Colonic mucosa (tissue), 4 donors: ENCODE measurements around the gene ENPP7. TPM values are rescaled to one million over a fixed set of nuclear protein-coding genes. Genes with fewer than 3 reads are reported as not detected.

Source experiments
- DNase-seq: peaks from one replicate; pipeline ENCODE4 v3.0.0-alpha.2; 2020
- H3K27ac ChIP-seq: fragments of 200-600 bp; one replicate; pipeline ENCODE4 v1.8.0; 2021
- H3K27me3 ChIP-seq: fragments of 200-600 bp; one replicate; pipeline ENCODE4 v1.8.0; 2021
- H3K36me3 ChIP-seq: fragments of 200-600 bp; one replicate; pipeline ENCODE4 v1.8.0; 2021
- H3K4me1 ChIP-seq: fragments of 200-600 bp; one replicate; pipeline ENCODE4 v1.8.0; 2021; ENCODE audit warnings: mild to moderate bottlenecking
- H3K4me3 ChIP-seq: fragments of 200-600 bp; one replicate; pipeline ENCODE4 v1.8.0; 2021
- H3K9ac ChIP-seq, 2 donors: one replicate each; pipeline ENCODE4 v1.7.0; 2013; ENCODE audit warnings: control low read depth in 2 of 2, low read depth in 2 of 2, low read length in 2 of 2
- H3K9me3 ChIP-seq: fragments of 200-600 bp; one replicate; pipeline ENCODE4 v1.8.0; 2021
- intact Hi-C: fragments of 100-400 bp; cut with DNase I; formaldehyde crosslinking; loops from one replicate; pipeline ENCODE4 v1.14.1; 2022
- total RNA-seq, 2 donors: library from RNA; stranded (reverse); fragmentation: NEBNext Ultra II Directional in 1 of 2; extraction: Animal tissue kit (Norgen Biotek cat#: 25700) in 1 of 2; gene quantifications; one replicate each; pipeline ENCODE4 v1.2.1, GENCODE V29; 2021
- TF ChIP-seq, protein P1 (sequence below): fragments of 200-600 bp; IDR thresholded peaks from one replicate; pipeline ENCODE4 v1.8.0; 2022; ENCODE audit warnings: antibody characterized with exemption, mild to moderate bottlenecking
- donor health status: healthy.
- donor health status: DM: no; HTN: no; CAD: no.
- donor health status: DM: no; HTN: no; CAD: no.

Gene ENPP7, protein sequence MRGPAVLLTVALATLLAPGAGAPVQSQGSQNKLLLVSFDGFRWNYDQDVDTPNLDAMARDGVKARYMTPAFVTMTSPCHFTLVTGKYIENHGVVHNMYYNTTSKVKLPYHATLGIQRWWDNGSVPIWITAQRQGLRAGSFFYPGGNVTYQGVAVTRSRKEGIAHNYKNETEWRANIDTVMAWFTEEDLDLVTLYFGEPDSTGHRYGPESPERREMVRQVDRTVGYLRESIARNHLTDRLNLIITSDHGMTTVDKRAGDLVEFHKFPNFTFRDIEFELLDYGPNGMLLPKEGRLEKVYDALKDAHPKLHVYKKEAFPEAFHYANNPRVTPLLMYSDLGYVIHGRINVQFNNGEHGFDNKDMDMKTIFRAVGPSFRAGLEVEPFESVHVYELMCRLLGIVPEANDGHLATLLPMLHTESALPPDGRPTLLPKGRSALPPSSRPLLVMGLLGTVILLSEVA
- not detected for total RNA-seq

DNA sequence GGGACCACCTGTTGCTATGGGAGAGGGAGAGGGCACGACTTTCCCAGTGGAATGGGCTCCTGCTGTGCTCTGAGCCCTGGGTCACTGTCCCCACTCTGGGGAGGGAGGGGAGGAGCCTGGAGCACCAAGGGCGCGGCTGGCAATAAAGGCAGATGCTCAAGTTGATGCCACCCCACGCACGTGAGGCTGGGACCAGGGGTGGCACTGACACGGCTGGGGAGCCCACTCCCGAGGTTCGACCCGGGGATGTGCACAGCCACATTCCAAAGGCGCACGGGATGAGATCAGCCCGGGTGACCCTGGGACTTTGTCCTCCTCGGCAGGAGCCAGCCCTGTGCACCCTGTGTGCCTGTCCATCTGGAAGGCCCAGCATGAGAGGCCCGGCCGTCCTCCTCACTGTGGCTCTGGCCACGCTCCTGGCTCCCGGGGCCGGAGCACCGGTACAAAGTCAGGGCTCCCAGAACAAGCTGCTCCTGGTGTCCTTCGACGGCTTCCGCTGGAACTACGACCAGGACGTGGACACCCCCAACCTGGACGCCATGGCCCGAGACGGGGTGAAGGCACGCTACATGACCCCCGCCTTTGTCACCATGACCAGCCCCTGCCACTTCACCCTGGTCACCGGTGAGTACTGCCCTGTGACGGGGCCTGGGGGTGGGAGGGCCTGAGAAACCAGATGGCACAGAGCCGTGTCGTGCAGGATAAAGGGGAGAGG is at the start of gene ENPP7:
Gene ENPP7 (plus strand): TSS at position 175 of the 715 bp plus-strand sequence. CDS start 197 bp downstream, at position 372.
- TF ChIP-seq, protein P1, sequence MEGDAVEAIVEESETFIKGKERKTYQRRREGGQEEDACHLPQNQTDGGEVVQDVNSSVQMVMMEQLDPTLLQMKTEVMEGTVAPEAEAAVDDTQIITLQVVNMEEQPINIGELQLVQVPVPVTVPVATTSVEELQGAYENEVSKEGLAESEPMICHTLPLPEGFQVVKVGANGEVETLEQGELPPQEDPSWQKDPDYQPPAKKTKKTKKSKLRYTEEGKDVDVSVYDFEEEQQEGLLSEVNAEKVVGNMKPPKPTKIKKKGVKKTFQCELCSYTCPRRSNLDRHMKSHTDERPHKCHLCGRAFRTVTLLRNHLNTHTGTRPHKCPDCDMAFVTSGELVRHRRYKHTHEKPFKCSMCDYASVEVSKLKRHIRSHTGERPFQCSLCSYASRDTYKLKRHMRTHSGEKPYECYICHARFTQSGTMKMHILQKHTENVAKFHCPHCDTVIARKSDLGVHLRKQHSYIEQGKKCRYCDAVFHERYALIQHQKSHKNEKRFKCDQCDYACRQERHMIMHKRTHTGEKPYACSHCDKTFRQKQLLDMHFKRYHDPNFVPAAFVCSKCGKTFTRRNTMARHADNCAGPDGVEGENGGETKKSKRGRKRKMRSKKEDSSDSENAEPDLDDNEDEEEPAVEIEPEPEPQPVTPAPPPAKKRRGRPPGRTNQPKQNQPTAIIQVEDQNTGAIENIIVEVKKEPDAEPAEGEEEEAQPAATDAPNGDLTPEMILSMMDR: no peak
- no peaks in the 10 kb centered on the region for H3K4me1 ChIP-seq
- H3K4me3 ChIP-seq: no peak within 1 kb of the TSS
- H3K36me3 ChIP-seq: no peaks in the 10 kb centered on the region
- no peak within 1 kb of the TSS for H3K27ac ChIP-seq
- intact Hi-C loops: no loop called here
- no peak within 1 kb of the TSS for H3K9ac ChIP-seq
- H3K27me3 ChIP-seq: no peaks in the 10 kb centered on the region
- DNase-seq: no peak
- no peaks in the 10 kb centered on the region for H3K9me3 ChIP-seq

DNA sequence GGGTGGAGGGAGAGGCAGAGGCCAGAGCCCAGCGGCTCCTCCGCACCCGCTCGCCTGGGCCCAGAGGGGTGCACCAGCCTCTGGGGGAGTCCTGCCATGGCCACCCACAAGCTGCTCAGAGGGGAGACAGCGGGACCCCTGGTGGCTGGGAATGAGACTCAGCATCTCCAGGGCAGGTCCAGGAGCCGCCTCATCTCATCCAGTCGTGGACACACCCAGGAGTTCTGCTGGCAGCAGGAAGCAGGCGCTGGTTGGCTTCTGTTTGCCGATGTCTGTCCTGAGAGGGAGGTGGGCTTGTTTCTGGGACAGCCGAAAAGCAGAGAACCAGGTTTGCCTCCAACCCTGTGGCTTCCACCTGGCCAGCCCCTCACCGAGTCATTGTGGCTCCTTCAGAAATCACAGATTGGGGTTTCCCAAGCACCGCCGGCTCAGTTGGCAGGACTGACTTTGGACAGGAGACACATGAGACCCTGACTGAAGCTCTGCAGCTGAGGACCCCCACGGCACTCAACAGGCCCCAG is 49.6 kb upstream of the ENPP7 start:
- no peak overlapping the region for H3K9ac ChIP-seq
- no peaks in the 10 kb centered on the region for H3K27me3 ChIP-seq
- no peak overlapping the region for H3K4me3 ChIP-seq
- H3K4me1 ChIP-seq: no peaks in the 10 kb centered on the region
- TF ChIP-seq, protein P1: no peak
- no peaks in the 10 kb centered on the region for H3K9me3 ChIP-seq
- intact Hi-C loops: no loop called here
- H3K27ac ChIP-seq: no peak overlapping the region
- no peaks in the 10 kb centered on the region for H3K36me3 ChIP-seq
- DNase-seq: no peak

- H3K9ac ChIP-seq: no peak overlapping the region
- no peaks in the 10 kb centered on the region for H3K9me3 ChIP-seq
- TF ChIP-seq, protein P1: no peak
- no peaks in the 10 kb centered on the region for H3K27me3 ChIP-seq
- no peaks in the 10 kb centered on the region for H3K4me1 ChIP-seq
- DNase-seq: no peak
- intact Hi-C loops: no loop called here
- H3K27ac ChIP-seq: no peak overlapping the region
- no peak overlapping the region for H3K4me3 ChIP-seq
- H3K36me3 ChIP-seq: no peaks in the 10 kb centered on the region
Observed at GRCh38 chr17:79681628-79682261, 49.0 kb upstream of the ENPP7 start.

- no peaks in the 10 kb centered on the region for H3K27me3 ChIP-seq
- H3K36me3 ChIP-seq: no peaks in the 10 kb centered on the region
- no peaks in the 10 kb centered on the region for H3K4me1 ChIP-seq
- intact Hi-C loops: no loop called here
- no peaks in the 10 kb centered on the region for H3K9me3 ChIP-seq
- no peak overlapping the region for H3K4me3 ChIP-seq
- no peak overlapping the region for H3K27ac ChIP-seq
- no peak for DNase-seq
- H3K9ac ChIP-seq: no peak overlapping the region
- TF ChIP-seq, protein P1: no peak
Observed at GRCh38 chr17:79683365-79683764, 47.4 kb upstream of the ENPP7 start.
